H1 (cell line): ENCODE results near the gene PRMT9. TPM values are rescaled to one million over a fixed set of nuclear protein-coding genes. Genes with fewer than 3 reads are reported as not detected.

ENCODE experiments used
- CTCF ChIA-PET: fragments of 300-600 bp; sonication (Branson Sonifier 250); formaldehyde crosslinking; loops from one replicate; lab custom pipeline; 2021; ENCODE audit not compliant: partially characterized antibody; lab: Charles Lee
- POLR2A ChIA-PET: fragments of 300-600 bp; sonication (Branson Sonifier 250); formaldehyde crosslinking; loops from one replicate; lab custom pipeline; 2021; ENCODE audit warnings: inconsistent platforms; ENCODE audit not compliant: partially characterized antibody; lab: Charles Lee
- DNase-seq, 2 experiments: peaks; one replicate each; pipeline versions ENCODE4 v3.0.0 to v3.0.0-alpha.2; 2010 to 2022; ENCODE audit warnings: low spot score in 2 of 2, low read depth in 1 of 2, mixed read lengths in 1 of 2
- FAIRE-seq: peaks from 2 replicates; lab custom pipeline; 2011; peaks lifted over from hg19 to GRCh38; lab: Jason Lieb, UNC
- H2AFZ ChIP-seq: 2 replicates; pipeline ENCODE4 v1.8.1; 2012; ENCODE audit warnings: low read length, inconsistent platforms
- H2AK5ac ChIP-seq: 2 replicates; pipeline ENCODE4 v1.6.1; 2013; ENCODE audit warnings: low read depth, low read length
- H2BK120ac ChIP-seq: replicated peaks from 2 replicates; pipeline ENCODE3; 2013; ENCODE audit warnings: low read depth, low read length, inconsistent platforms
- H2BK12ac ChIP-seq: 2 replicates; pipeline ENCODE4 v1.6.1; 2013; ENCODE audit warnings: low read depth, low read length
- H2BK15ac ChIP-seq: 2 replicates; pipeline ENCODE4 v1.6.1; 2013; ENCODE audit warnings: low read length
- H2BK20ac ChIP-seq: 2 replicates; pipeline ENCODE4 v1.6.1; 2013; ENCODE audit warnings: low read length
- H2BK5ac ChIP-seq: 2 replicates; pipeline ENCODE4 v1.6.1; 2013; ENCODE audit warnings: low read depth, low read length
- H3K14ac ChIP-seq: 2 replicates; pipeline ENCODE4 v1.6.1; 2013; ENCODE audit warnings: inconsistent platforms; ENCODE audit not compliant: insufficient read length
- H3K18ac ChIP-seq: 2 replicates; pipeline ENCODE4 v1.6.1; 2013; ENCODE audit warnings: low read length; ENCODE audit errors: extremely low read depth
- H3K23ac ChIP-seq: 2 replicates; pipeline ENCODE4 v1.6.1; 2013; ENCODE audit warnings: inconsistent platforms; ENCODE audit not compliant: insufficient read length
- H3K23me2 ChIP-seq: 2 replicates; pipeline ENCODE4 v1.6.1; 2013; ENCODE audit warnings: low read depth, low read length
- H3K27ac ChIP-seq: 2 replicates; pipeline ENCODE4 v1.6.1; 2011; ENCODE audit warnings: low read depth, low read length, inconsistent platforms
- H3K27me3 ChIP-seq, 4 experiments: replicated peaks in 1 of 4; 1 replicate in 1 of 4; 2 replicates in 3 of 4; pipeline versions ENCODE4 v1.6.1 to v1.8.1; 2011 to 2013; ENCODE audit warnings: low read length in 3 of 4, mild to moderate bottlenecking in 3 of 4, inconsistent platforms in 2 of 4, mixed read lengths in 2 of 4, moderate library complexity in 1 of 4; ENCODE audit not compliant: control insufficient read depth in 3 of 4, insufficient read depth in 3 of 4; ENCODE audit errors: extremely low read depth in 1 of 4
- H3K36me3 ChIP-seq, 4 experiments: 2 replicates each; pipeline versions ENCODE4 v1.6.1 to v1.8.1; 2011 to 2013; ENCODE audit warnings: mild to moderate bottlenecking in 4 of 4, low read length in 3 of 4, moderate library complexity in 2 of 4, control low read depth in 1 of 4, inconsistent platforms in 1 of 4; ENCODE audit not compliant: insufficient read depth in 4 of 4, control insufficient read depth in 2 of 4
- H3K4ac ChIP-seq: replicated peaks from 2 replicates; pipeline ENCODE3; 2013; ENCODE audit warnings: low read length, low read depth, mixed read lengths, inconsistent platforms; ENCODE audit not compliant: insufficient read length
- H3K4me1 ChIP-seq, 4 experiments: replicated peaks in 1 of 4; 1 replicate in 1 of 4; 2 replicates in 3 of 4; pipeline versions ENCODE4 v1.6.1 to v1.8.1; 2011 to 2013; ENCODE audit warnings: low read length in 3 of 4, inconsistent platforms in 2 of 4, mixed read lengths in 1 of 4; ENCODE audit not compliant: insufficient read depth in 4 of 4, control insufficient read depth in 3 of 4
- H3K4me2 ChIP-seq, 2 experiments: 2 replicates each; pipeline versions ENCODE4 v1.6.1 to v1.8.1; 2011 to 2013; ENCODE audit warnings: low read depth in 2 of 2, low read length in 2 of 2, control low read depth in 1 of 2, inconsistent platforms in 1 of 2, mild to moderate bottlenecking in 1 of 2; ENCODE audit not compliant: insufficient read depth in 1 of 2
- H3K4me3 ChIP-seq, 4 experiments: fragments of 200-600, 300-600 bp in 1 of 4; sonication (generic), shearing (Covaris generic), sonication (Bioruptor Twin) in 1 of 4; 2 replicates each; pipeline versions ENCODE4 v1.5.1 to v1.8.1; 2011 to 2016; ENCODE audit warnings: low read length in 4 of 4, low read depth in 3 of 4, control low read depth in 2 of 4, inconsistent platforms in 2 of 4, mild to moderate bottlenecking in 2 of 4, mixed read lengths in 1 of 4, moderate library complexity in 1 of 4; ENCODE audit not compliant: insufficient read depth in 2 of 4; ENCODE audit errors: extremely low read depth in 1 of 4
- H3K56ac ChIP-seq: replicated peaks from 2 replicates; pipeline ENCODE3; 2013; ENCODE audit warnings: low read depth, mild to moderate bottlenecking, mixed read lengths, low read length, inconsistent platforms; ENCODE audit not compliant: insufficient read length
- H3K79me1 ChIP-seq: 2 replicates; pipeline ENCODE4 v1.6.1; 2013; ENCODE audit warnings: low read depth, low read length, control low read depth
- H3K79me2 ChIP-seq, 2 experiments: 2 replicates each; pipeline versions ENCODE4 v1.6.1 to v1.8.1; 2012 to 2013; ENCODE audit warnings: low read length in 2 of 2, mild to moderate bottlenecking in 2 of 2, inconsistent platforms in 1 of 2; ENCODE audit not compliant: insufficient read depth in 2 of 2, control insufficient read depth in 1 of 2
- H3K9ac ChIP-seq, 4 experiments: replicated peaks in 1 of 4; 1 replicate in 1 of 4; 2 replicates in 3 of 4; pipeline versions ENCODE4 v1.6.1 to v1.8.1; 2011 to 2013; ENCODE audit warnings: low read depth in 3 of 4, low read length in 3 of 4, control low read depth in 2 of 4, mild to moderate bottlenecking in 2 of 4, moderate library complexity in 2 of 4, inconsistent platforms in 1 of 4; ENCODE audit errors: extremely low read depth in 1 of 4
- H3K9me3 ChIP-seq, 2 experiments: 2 replicates each; pipeline versions ENCODE4 v1.6.1 to v1.8.1; 2012 to 2013; ENCODE audit warnings: mild to moderate bottlenecking in 2 of 2, moderate library complexity in 2 of 2, control low read depth in 1 of 2, inconsistent platforms in 1 of 2, low read depth in 1 of 2, low read length in 1 of 2, mixed read lengths in 1 of 2; ENCODE audit not compliant: insufficient read depth in 2 of 2
- H4K20me1 ChIP-seq, 2 experiments: replicated peaks in 1 of 2; 2 replicates each; pipeline versions ENCODE3 to v1.8.1; 2011 to 2013; ENCODE audit warnings: inconsistent platforms in 2 of 2, low read length in 2 of 2, mild to moderate bottlenecking in 1 of 2; ENCODE audit not compliant: insufficient read depth in 2 of 2, control insufficient read depth in 1 of 2
- H4K5ac ChIP-seq: 2 replicates; pipeline ENCODE4 v1.6.1; 2013; ENCODE audit warnings: low read length, low read depth, mixed read lengths, inconsistent platforms; ENCODE audit not compliant: insufficient read length
- H4K8ac ChIP-seq: 2 replicates; pipeline ENCODE4 v1.8.0; 2013; ENCODE audit warnings: mild to moderate bottlenecking, moderate library complexity, low read length, inconsistent platforms; ENCODE audit not compliant: insufficient read depth; ENCODE audit errors: extremely low read depth
- H4K91ac ChIP-seq: replicated peaks from 2 replicates; pipeline ENCODE3; 2013; ENCODE audit warnings: low read length, mixed read lengths, inconsistent platforms; ENCODE audit not compliant: insufficient read length
- CHD2 ChIP-seq: IDR thresholded peaks from 2 replicates; pipeline ENCODE4 v1.6.1; 2012; ENCODE audit warnings: low read length, improper control_type of control experiment
- NRF1 ChIP-seq: IDR thresholded peaks from 2 replicates; pipeline ENCODE4 v1.6.1; 2011; ENCODE audit warnings: mild to moderate bottlenecking, low read depth, low read length, improper control_type of control experiment
- SUZ12 ChIP-seq: fragments of 200-600 bp; sonication (generic); IDR thresholded peaks from 2 replicates; pipeline ENCODE4 v1.6.1; 2012; ENCODE audit warnings: mild to moderate bottlenecking, inconsistent platforms, low read length, moderate library complexity, mixed read lengths
- YY1 ChIP-seq: IDR thresholded peaks from 2 replicates; pipeline ENCODE4 v1.6.1; 2011; ENCODE audit warnings: low read depth, mild to moderate bottlenecking, low read length
- WGBS, 2 experiments: shearing (Covaris generic) in 1 of 2; methylation state at CpG; one replicate each; pipeline versions ENCODE4 v1.1.6 to v1.1.7; 2013 to 2015; ENCODE audit warnings: low lambda C conversion rate in 2 of 2, mixed read lengths in 2 of 2, inconsistent platforms in 1 of 2, low coverage in 1 of 2, missing lambda C conversion rate in 1 of 2; ENCODE audit not compliant: insufficient replicate concordance in 2 of 2, insufficient coverage in 1 of 2, insufficient read length in 1 of 2; ENCODE audit errors: extremely low coverage in 1 of 2, missing lambda C conversion rate in 1 of 2; 5-methylcytosine and 5-hydroxymethylcytosine counted together
- polyA plus RNA-seq, 7 experiments: library from polyadenylated mRNA; depleted of rRNA in 3 of 7; stranded (reverse) in 5 of 7; unstranded in 2 of 7; fragments of >200 nt in 5 of 7; fragments of 200-250 nt in 2 of 7; gene quantifications; 1 replicate in 5 of 7; 2 replicates in 1 of 7; 4 replicates in 1 of 7; pipeline versions ENCODE4 v1.2.1 to v1.2.3, GENCODE V29; 2011 to 2013; ENCODE audit warnings: missing spikeins in 2 of 7, mixed read lengths in 2 of 7
- total RNA-seq: library from RNA; stranded (reverse); fragmentation: NEBNext Ultra II Directional; extraction: Animal tissue kit (Norgen Biotek cat#: 25700); gene quantifications from 2 replicates; pipeline ENCODE4 v1.2.1, GENCODE V29; 2021

Gene PRMT9
- total and polyA plus RNA-seq, 2 of the 8 experiments (the other 6 are each of a cell fraction or from before 2014, with no cell fraction given) = 3.8 to 9.6 TPM

DNA sequence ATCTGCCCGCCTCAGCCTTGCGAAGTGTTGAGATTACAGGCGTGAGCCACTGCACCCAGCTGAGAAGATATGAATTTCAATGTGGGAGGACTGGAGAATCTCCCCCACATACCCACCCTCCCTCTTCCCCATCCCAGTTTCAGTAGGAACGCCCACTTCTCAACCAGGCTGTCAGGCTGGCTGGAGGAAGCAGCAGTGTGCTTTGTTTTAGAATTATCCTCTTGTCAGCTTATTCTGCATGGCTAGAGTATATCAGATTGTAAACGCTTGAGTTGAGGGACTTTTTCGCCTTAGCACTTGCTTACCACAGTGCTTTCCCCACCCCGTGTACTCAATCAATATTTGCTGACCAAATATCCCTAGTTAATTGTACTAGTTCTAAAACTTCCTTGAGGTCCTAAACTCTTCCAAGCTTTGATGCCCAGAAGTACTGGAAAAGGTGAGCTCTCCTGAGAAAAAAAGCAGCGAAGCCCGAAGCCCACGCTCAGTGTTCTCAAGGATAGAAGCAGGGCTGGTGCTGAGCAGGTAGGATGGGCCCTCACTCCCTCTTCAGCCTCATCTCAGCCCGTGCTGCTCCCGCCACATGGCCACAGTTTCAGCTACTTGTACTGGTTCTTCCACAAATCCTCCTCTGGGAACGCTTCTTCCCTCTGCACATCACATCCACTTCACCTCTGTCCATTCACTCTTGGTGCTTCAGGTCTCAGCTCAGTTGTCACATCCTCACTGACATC, 40.7 kb upstream of the PRMT9 start:
- Histone ChIP-seq H4K91ac (no peak overlapping the region), H3K9me3 (no peaks in the 10 kb centered on the region), H4K8ac (0 out of 2 replicates have a peak overlapping the region, but pooled peaks have one; percentile 68), H3K79me2 (no peaks in the 10 kb centered on the region), H3K14ac (no peak overlapping the region), H3K79me1 (no peaks in the 10 kb centered on the region), H2BK120ac (no peak overlapping the region), H3K23ac (no peak overlapping the region), H3K4me2 (no peak overlapping the region), H3K27me3 (peaks cover 0 to 4% (median 0%) of the 10 kb centered on the region in 4 experiments; a peak in 1 of 7 replicates), H2BK5ac (no peak overlapping the region), H3K4me1 (no peaks in the 10 kb centered on the region; a peak in 2 of 7 replicates), H3K4ac (no peak overlapping the region), H3K23me2 (no peaks in the 10 kb centered on the region), H2AK5ac (no peak overlapping the region), H3K56ac (no peak overlapping the region), H3K36me3 (no peaks in the 10 kb centered on the region), H2BK20ac (no peak overlapping the region), H3K27ac (no peak overlapping the region), H3K18ac (no peak overlapping the region), H2BK12ac (no peak overlapping the region), H2AFZ (0 out of 2 replicates have a peak overlapping the region, but pooled peaks have one; percentile 20), H2BK15ac (no peak overlapping the region), H4K5ac (no peak overlapping the region), H3K4me3 (no peak overlapping the region), H3K9ac (no peak overlapping the region), H4K20me1 (no peaks in the 10 kb centered on the region)
- ChIA-PET CTCF (interaction anchor here (1.0 to 1.8 kb wide), 4 partner anchors 16 to 272 kb away, joined by 3 to 9 read pairs (median 3); no protein-coding TSS in a partner anchor), POLR2A (interaction anchor here (0.9 kb wide), 1 partner anchor 13 kb away, joined by 3 read pairs; no protein-coding TSS in a partner anchor)
- TF ChIP-seq YY1 (no peak), SUZ12 (no peak), NRF1 (no peak), CHD2 (no peak)
- DNase-seq (peak in 1 of 2 experiments; percentile 37), FAIRE-seq (no peak)
- 86% methylated on average over 13 of the region's 13 CpGs; no CpG with 5 or more reads in 1 of the 2 experiments for WGBS, 2 experiments
